SK-N-SH (cell line): Measurements from ENCODE around the gene CACYBP. TPM values are rescaled to one million over a fixed set of nuclear protein-coding genes. Genes with fewer than 3 reads are reported as not detected.

ENCODE experiments used
- CTCF ChIA-PET: fragments of 300-600, 350-600 bp; formaldehyde crosslinking; extraction: SDS; loops from one replicate; lab custom pipeline; 2021; lab: Yijun Ruan, JAX
- POLR2A ChIA-PET: fragments of 350-600 bp; sonication (Branson Sonifier 250); formaldehyde crosslinking; extraction: SDS; loops from one replicate; lab custom pipeline; 2020; ENCODE audit warnings: antibody characterized with exemption, inconsistent platforms; lab: Yijun Ruan, JAX
- DNase-seq: peaks from one replicate; pipeline ENCODE4 v3.0.0; 2012
- H2AFZ ChIP-seq: fragments of 200-600 bp; sonication (generic); 2 replicates; pipeline ENCODE4 v1.8.1; 2016; ENCODE audit warnings: antibody characterized with exemption, mild to moderate bottlenecking, low read depth
- H3F3A ChIP-seq: fragments of 200-600 bp; sonication (generic); replicated peaks from 2 replicates; pipeline ENCODE3; 2016; ENCODE audit warnings: antibody characterized with exemption, mild to moderate bottlenecking; ENCODE audit not compliant: insufficient read depth
- H3K27ac ChIP-seq, 2 experiments: fragments of 200-500 bp in 1 of 2; fragments of 200-600 bp in 1 of 2; sonication (Bioruptor generic) in 1 of 2; sonication (generic), shearing (Covaris generic) in 1 of 2; 2 replicates each; pipeline versions ENCODE4 v1.5.1 to v1.6.1; 2014 to 2016; ENCODE audit warnings: low read depth in 2 of 2, inconsistent platforms in 1 of 2, low read length in 1 of 2, mild to moderate bottlenecking in 1 of 2, mixed read lengths in 1 of 2
- H3K27me3 ChIP-seq: fragments of 200-600 bp; sonication (generic), shearing (Covaris generic); 2 replicates; pipeline ENCODE4 v1.6.1; 2016; ENCODE audit warnings: mixed run types; ENCODE audit not compliant: insufficient read depth
- H3K36me3 ChIP-seq, 2 experiments: fragments of 200-500 bp in 1 of 2; fragments of 200-600 bp in 1 of 2; sonication (Bioruptor generic) in 1 of 2; sonication (generic) in 1 of 2; replicated peaks in 1 of 2; 2 replicates each; pipeline versions ENCODE3 to v1.5.1; 2014 to 2016; ENCODE audit warnings: low read length in 1 of 2, mild to moderate bottlenecking in 1 of 2; ENCODE audit not compliant: insufficient read depth in 2 of 2, control insufficient read depth in 1 of 2
- H3K4me1 ChIP-seq, 2 experiments: fragments of 200-500 bp in 1 of 2; fragments of 200-600 bp in 1 of 2; sonication (Bioruptor generic) in 1 of 2; sonication (generic), shearing (Covaris generic) in 1 of 2; 2 replicates each; pipeline versions ENCODE4 v1.5.1 to v1.6.1; 2014 to 2016; ENCODE audit warnings: low read depth in 1 of 2, low read length in 1 of 2, mixed run types in 1 of 2; ENCODE audit not compliant: insufficient read depth in 2 of 2, control insufficient read depth in 1 of 2
- H3K4me2 ChIP-seq: fragments of 200-600 bp; sonication (generic), shearing (Covaris generic); 2 replicates; pipeline ENCODE4 v1.6.1; 2017; ENCODE audit warnings: mixed run types
- H3K4me3 ChIP-seq, 2 experiments: fragments of 200-500 bp in 1 of 2; fragments of 200-600 bp in 1 of 2; sonication (Bioruptor generic) in 1 of 2; sonication (generic), shearing (Covaris generic) in 1 of 2; 2 replicates each; pipeline versions ENCODE4 v1.5.1 to v1.8.1; 2014 to 2016; ENCODE audit warnings: low read depth in 2 of 2, inconsistent platforms in 1 of 2, low read length in 1 of 2, mild to moderate bottlenecking in 1 of 2, mixed read lengths in 1 of 2, moderate library complexity in 1 of 2
- H3K79me2 ChIP-seq: fragments of 200-600 bp; sonication (generic); 2 replicates; pipeline ENCODE4 v1.8.1; 2017; ENCODE audit warnings: mild to moderate bottlenecking; ENCODE audit not compliant: insufficient read depth
- H3K9ac ChIP-seq: fragments of 200-600 bp; sonication (generic); 2 replicates; pipeline ENCODE4 v1.6.1; 2017; ENCODE audit warnings: mixed run types
- H3K9me2 ChIP-seq: fragments of 200-600 bp; sonication (generic); 2 replicates; pipeline ENCODE4 v1.6.1; 2017; ENCODE audit warnings: mixed run types
- H3K9me3 ChIP-seq: fragments of 200-600 bp; sonication (generic); 2 replicates; pipeline ENCODE4 v1.6.1; 2017; ENCODE audit warnings: mixed run types, mild to moderate bottlenecking, moderate library complexity
- H4K20me1 ChIP-seq: fragments of 200-600 bp; sonication (generic); 2 replicates; pipeline ENCODE4 v1.6.1; 2017; ENCODE audit warnings: mild to moderate bottlenecking, mixed run types; ENCODE audit not compliant: insufficient read depth
- CTCF ChIP-seq: fragments of 200-600 bp; sonication (generic); IDR thresholded peaks from 2 replicates; pipeline ENCODE4 v1.6.1; 2017; ENCODE audit warnings: antibody characterized with exemption, mild to moderate bottlenecking, moderate library complexity
- FOSL2 ChIP-seq: IDR thresholded peaks from 2 replicates; pipeline ENCODE4 v1.4.0; 2012; ENCODE audit warnings: low read depth, mild to moderate bottlenecking, moderate library complexity, borderline replicate concordance
- NRF1 ChIP-seq: IDR thresholded peaks from 2 replicates; pipeline ENCODE4 v1.6.1; 2012; ENCODE audit warnings: low read depth, mild to moderate bottlenecking, low read length
- PBX3 ChIP-seq: IDR thresholded peaks from 2 replicates; pipeline ENCODE4; 2012
- RAD21 ChIP-seq: IDR thresholded peaks from 2 replicates; pipeline ENCODE4 v1.6.1; 2012; ENCODE audit warnings: mild to moderate bottlenecking, low read length
- SIN3A ChIP-seq: IDR thresholded peaks from 2 replicates; pipeline ENCODE4 v1.6.1; 2012; ENCODE audit warnings: low read depth, mild to moderate bottlenecking, low read length, moderate library complexity, borderline replicate concordance
- USF1 ChIP-seq: IDR thresholded peaks from 2 replicates; pipeline ENCODE4 v1.4.0; 2012; ENCODE audit warnings: low read depth, borderline replicate concordance
- ZBTB33 ChIP-seq: IDR thresholded peaks from 2 replicates; pipeline ENCODE4 v1.4.0; 2012; ENCODE audit warnings: low read depth, borderline replicate concordance
- WGBS: methylation state at CpG from one replicate; pipeline ENCODE4 v1.1.6; 2017; ENCODE audit warnings: low lambda C conversion rate; 5-methylcytosine and 5-hydroxymethylcytosine counted together
- polyA plus RNA-seq, 3 experiments: library from polyadenylated mRNA; depleted of rRNA; stranded (reverse); fragments of >200 nt; gene quantifications; 2 replicates each; pipeline ENCODE4 v1.2.3, GENCODE V29; 2012

Gene CACYBP
- polyA plus RNA-seq, 1 of the 3 experiments (the other 2 are of a cell fraction) = 56.2 TPM

GRCh38 chr1:174965362-174966007 lies 34.3 kb upstream of the CACYBP start:
- Histone ChIP-seq H3K4me1 (peaks cover 0 to 2% of the 10 kb centered on the region in 2 experiments; a peak in 2 of 4 replicates), H3K9me2 (no peaks in the 10 kb centered on the region), H3F3A (no peaks in the 10 kb centered on the region), H2AFZ (no peak overlapping the region), H3K4me3 (no peak overlapping the region), H3K4me2 (no peak overlapping the region), H4K20me1 (no peaks in the 10 kb centered on the region), H3K27me3 (no peaks in the 10 kb centered on the region), H3K27ac (no peak overlapping the region), H3K9me3 (no peaks in the 10 kb centered on the region), H3K36me3 (no peaks in the 10 kb centered on the region), H3K79me2 (no peaks in the 10 kb centered on the region), H3K9ac (no peak overlapping the region)
- POLR2A ChIA-PET = no interaction called here
- WGBS = 75% methylated on average over 3 of the region's 3 CpGs
- no peak for DNase-seq
- CTCF ChIA-PET = interaction anchor here (0.7 to 3.1 kb wide), 5 partner anchors 11 to 37 kb away, joined by 3 to 13 read pairs (median 3); no protein-coding TSS in a partner anchor
- TF ChIP-seq NRF1 = no peak

- no peak for TF ChIP-seq CTCF
- Histone ChIP-seq H3K36me3 (no peaks in the 10 kb centered on the region), H3K4me1 (peaks cover 0 to 2% of the 10 kb centered on the region in 2 experiments; a peak in 2 of 4 replicates), H3K27ac (no peak overlapping the region), H3F3A (no peaks in the 10 kb centered on the region), H2AFZ (no peak overlapping the region), H3K4me3 (no peak overlapping the region), H3K4me2 (no peak overlapping the region), H3K9me2 (no peaks in the 10 kb centered on the region), H3K9me3 (no peaks in the 10 kb centered on the region), H4K20me1 (no peaks in the 10 kb centered on the region), H3K27me3 (no peaks in the 10 kb centered on the region), H3K9ac (no peak overlapping the region), H3K79me2 (no peaks in the 10 kb centered on the region)
- no peak for DNase-seq
- CTCF ChIA-PET = interaction anchor here (0.7 to 3.1 kb wide), 5 partner anchors 11 to 37 kb away, joined by 3 to 13 read pairs (median 3); no protein-coding TSS in a partner anchor
- 68% methylated on average over 1 of the region's 1 CpG for WGBS
- POLR2A ChIA-PET = no interaction called here
These were observed 33.7 kb upstream of the CACYBP start for GRCh38 chr1:174966008-174966572.

- no peak for DNase-seq
- H3K4me3 ChIP-seq = no peak overlapping the region
- H3K9me3 ChIP-seq = no peaks in the 10 kb centered on the region
- H3K4me2 ChIP-seq = no peak overlapping the region
- H3K79me2 ChIP-seq = no peaks in the 10 kb centered on the region
- CTCF ChIA-PET = no interaction called here
- POLR2A ChIA-PET = no interaction called here
- no peaks in the 10 kb centered on the region for H4K20me1 ChIP-seq
- H3K4me1 ChIP-seq = peaks cover 0 to 2% of the 10 kb centered on the region in 2 experiments; a peak in 2 of 4 replicates
- H3F3A ChIP-seq = no peaks in the 10 kb centered on the region
- H2AFZ ChIP-seq = no peak overlapping the region
- H3K27me3 ChIP-seq = no peaks in the 10 kb centered on the region
- H3K36me3 ChIP-seq = no peaks in the 10 kb centered on the region
- H3K27ac ChIP-seq = no peak overlapping the region
- WGBS = 67% methylated on average over 4 of the region's 4 CpGs
- no peaks in the 10 kb centered on the region for H3K9me2 ChIP-seq
- no peak overlapping the region for H3K9ac ChIP-seq
- TF ChIP-seq FOSL2 (no peak), ZBTB33 (no peak), RAD21 (no peak), USF1 (no peak), CTCF (no peak), PBX3 (no peak), SIN3A (no peak)
These were observed 31.7 kb upstream of the CACYBP start for GRCh38 chr1:174967845-174968705.
